A673 (cell line): ENCODE measurements around the gene ENTPD8. TPM values are rescaled to one million over a fixed set of nuclear protein-coding genes. Genes with fewer than 3 reads are reported as not detected.

Experiments used
- BruUV-seq: library from RNA; stranded (reverse); fragments of 400-500 nt; replicated peaks from 2 replicates; lab custom pipeline; 2021; lab: Mats Ljungman, UMichigan
- CTCF ChIA-PET: fragments of 300-600 bp; sonication (Branson Sonifier 250); formaldehyde crosslinking; loops from one replicate; lab custom pipeline; 2022; ENCODE audit warnings: antibody characterized with exemption; lab: Charles Lee
- POLR2A ChIA-PET: fragments of 300-600 bp; sonication (Branson Sonifier 250); formaldehyde crosslinking; loops from one replicate; lab custom pipeline; 2022; ENCODE audit warnings: antibody characterized with exemption; ENCODE audit not compliant: low non-redundant PET; lab: Charles Lee
- DNase-seq: peaks from one replicate; pipeline ENCODE4 v3.0.0-alpha.2; 2015; ENCODE audit warnings: low spot score
- H3K27ac ChIP-seq: fragments of 200-600 bp; sonication (generic); 2 replicates; pipeline ENCODE4 v1.5.1; 2016; ENCODE audit warnings: mixed run types, low read depth, mild to moderate bottlenecking, mixed read lengths, antibody characterized with exemption, low read length; ENCODE audit not compliant: poor library complexity, severe bottlenecking
- H3K27me3 ChIP-seq: fragments of 200-600 bp; sonication (generic); replicated peaks from 2 replicates; pipeline ENCODE4 v1.6.1; 2017; ENCODE audit warnings: mixed run types, low read depth, mild to moderate bottlenecking, mixed read lengths, antibody characterized with exemption, low read length; ENCODE audit not compliant: insufficient read depth, poor library complexity
- H3K36me3 ChIP-seq: fragments of 200-600 bp; sonication (generic); 2 replicates; pipeline ENCODE4 v1.6.1; 2016; ENCODE audit warnings: mixed run types, mild to moderate bottlenecking, mixed read lengths, antibody characterized with exemption, low read length; ENCODE audit not compliant: insufficient read depth, poor library complexity, severe bottlenecking
- H3K4me1 ChIP-seq: fragments of 200-600 bp; sonication (generic); 2 replicates; pipeline ENCODE4 v1.6.1; 2017; ENCODE audit warnings: mixed run types, mild to moderate bottlenecking, mixed read lengths, antibody characterized with exemption, low read length; ENCODE audit not compliant: insufficient read depth, poor library complexity, severe bottlenecking
- H3K4me3 ChIP-seq: fragments of 200-600 bp; sonication (generic); 2 replicates; pipeline ENCODE4 v1.5.1; 2016; ENCODE audit warnings: low read depth, mixed run types, mild to moderate bottlenecking, mixed read lengths, low read length; ENCODE audit not compliant: poor library complexity, severe bottlenecking
- H3K9me3 ChIP-seq: fragments of 200-600 bp; sonication (generic); 2 replicates; pipeline ENCODE4 v1.6.1; 2016; ENCODE audit warnings: mixed run types, low read depth, mild to moderate bottlenecking, mixed read lengths, antibody characterized with exemption, low read length; ENCODE audit not compliant: poor library complexity, severe bottlenecking
- EZH2 ChIP-seq: fragments of 200-600 bp; sonication (generic); IDR thresholded peaks from 2 replicates; pipeline ENCODE4 v1.6.1; 2017; ENCODE audit warnings: borderline replicate concordance, low read depth, mild to moderate bottlenecking, mixed read lengths, antibody characterized with exemption, low read length; ENCODE audit not compliant: poor library complexity, severe bottlenecking
- intact Hi-C: fragments of 100-400 bp; cut with micrococcal nuclease; formaldehyde crosslinking; loops from one replicate; pipeline ENCODE4 v1.10.0; 2022; ENCODE audit not compliant: unreplicated experiment
- total RNA-seq: library from RNA; stranded (reverse); gene quantifications from 2 replicates; pipeline ENCODE4 v1.2.3, GENCODE V29; 2021
- TF ChIP-seq, protein P1 (sequence below): fragments of 300-800, 200-600 bp; sonication (generic); conservative IDR thresholded peaks from 2 replicates; pipeline ENCODE4 v1.5.1; 2017; ENCODE audit warnings: low read depth, mild to moderate bottlenecking, antibody characterized with exemption, low read length, moderate library complexity, mixed read lengths

The ENTPD8 gene
- total RNA-seq, 1 experiment from 2014 or later = not detected

DNA sequence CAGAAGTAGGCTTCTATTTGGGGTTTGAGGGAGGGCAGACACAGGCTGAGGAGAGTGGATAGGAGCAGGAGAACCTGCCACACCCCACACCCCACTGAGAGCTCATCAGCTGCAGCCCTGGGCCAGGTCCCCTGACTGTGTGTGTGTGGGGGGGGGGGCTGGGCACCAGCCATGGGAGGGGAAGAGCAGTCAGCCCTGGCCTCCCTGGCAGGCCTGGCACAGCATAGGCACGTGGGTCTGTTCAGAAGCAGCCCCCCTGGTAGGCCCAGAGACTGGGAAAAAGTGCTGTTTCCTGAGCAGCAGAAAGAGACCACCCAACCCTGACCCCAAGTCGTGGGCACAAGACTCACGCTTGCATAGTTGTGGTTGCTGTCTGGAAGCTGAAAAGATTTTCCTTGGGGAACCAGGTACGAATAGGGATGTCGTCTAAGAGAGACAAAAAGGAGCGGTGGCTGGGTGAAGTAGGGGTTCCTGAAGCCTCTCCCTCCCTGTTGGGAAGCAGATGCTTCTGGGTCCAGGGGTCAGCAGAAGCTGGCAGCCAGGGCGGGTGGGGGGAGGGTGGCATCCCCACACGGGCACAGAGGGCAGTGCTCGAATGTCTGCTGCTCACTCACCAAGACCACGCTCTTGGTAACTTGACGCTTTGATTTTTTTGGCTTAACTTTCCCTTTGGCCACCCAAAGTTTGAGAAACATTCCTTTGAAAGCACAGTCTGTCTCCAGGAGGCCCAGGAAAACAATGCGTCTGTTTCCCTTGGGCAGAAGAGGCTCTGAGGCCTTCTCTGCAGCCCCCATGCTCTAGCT, 15.1 kb upstream of the ENTPD8 start:
- no peak overlapping the region for H3K27ac ChIP-seq
- H3K27me3 ChIP-seq = no peaks in the 10 kb centered on the region
- ChIA-PET CTCF (no interaction called here), POLR2A (no interaction called here)
- no peak overlapping the region for H3K4me3 ChIP-seq
- intact Hi-C loops = no loop called here
- TSS peak; percentile 36 for BruUV-seq
- no peak for DNase-seq
- H3K4me1 ChIP-seq = peaks cover 20% of the 10 kb centered on the region
- TF ChIP-seq, protein P1, sequence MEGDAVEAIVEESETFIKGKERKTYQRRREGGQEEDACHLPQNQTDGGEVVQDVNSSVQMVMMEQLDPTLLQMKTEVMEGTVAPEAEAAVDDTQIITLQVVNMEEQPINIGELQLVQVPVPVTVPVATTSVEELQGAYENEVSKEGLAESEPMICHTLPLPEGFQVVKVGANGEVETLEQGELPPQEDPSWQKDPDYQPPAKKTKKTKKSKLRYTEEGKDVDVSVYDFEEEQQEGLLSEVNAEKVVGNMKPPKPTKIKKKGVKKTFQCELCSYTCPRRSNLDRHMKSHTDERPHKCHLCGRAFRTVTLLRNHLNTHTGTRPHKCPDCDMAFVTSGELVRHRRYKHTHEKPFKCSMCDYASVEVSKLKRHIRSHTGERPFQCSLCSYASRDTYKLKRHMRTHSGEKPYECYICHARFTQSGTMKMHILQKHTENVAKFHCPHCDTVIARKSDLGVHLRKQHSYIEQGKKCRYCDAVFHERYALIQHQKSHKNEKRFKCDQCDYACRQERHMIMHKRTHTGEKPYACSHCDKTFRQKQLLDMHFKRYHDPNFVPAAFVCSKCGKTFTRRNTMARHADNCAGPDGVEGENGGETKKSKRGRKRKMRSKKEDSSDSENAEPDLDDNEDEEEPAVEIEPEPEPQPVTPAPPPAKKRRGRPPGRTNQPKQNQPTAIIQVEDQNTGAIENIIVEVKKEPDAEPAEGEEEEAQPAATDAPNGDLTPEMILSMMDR = no peak
- no peak for TF ChIP-seq EZH2
- H3K9me3 ChIP-seq = no peaks in the 10 kb centered on the region
- H3K36me3 ChIP-seq = peaks cover 11% of the 10 kb centered on the region

DNA sequence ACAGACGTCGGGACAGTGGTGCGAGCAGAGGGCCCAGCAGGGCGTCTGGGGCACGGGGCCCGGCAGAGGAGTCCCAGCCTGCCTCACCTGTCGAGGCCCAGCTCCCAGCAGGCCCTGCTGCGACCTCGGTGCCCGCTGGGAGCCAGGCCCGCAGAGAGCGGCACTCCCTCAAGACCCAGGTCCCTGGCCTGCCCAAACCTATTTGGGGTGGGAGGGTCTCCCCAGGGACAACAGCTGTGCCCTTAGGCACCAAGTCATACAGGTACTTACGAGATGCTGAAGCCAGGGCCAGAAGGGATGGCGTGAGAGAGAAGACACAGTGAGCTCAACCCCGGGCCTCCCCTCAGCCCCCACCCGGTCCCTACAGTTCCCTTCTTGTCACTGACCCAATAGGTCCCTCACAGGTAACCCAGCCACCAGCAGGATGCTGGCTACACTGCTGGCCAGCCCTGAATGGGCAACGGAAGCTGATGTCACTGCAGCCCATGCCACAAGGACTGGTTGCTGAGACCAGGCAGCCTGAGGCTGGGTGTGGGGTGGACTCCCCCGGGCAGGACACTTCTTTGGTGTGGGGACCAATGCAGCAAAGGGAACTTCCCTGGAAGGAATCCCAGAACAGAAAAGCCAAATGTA, 14.3 kb upstream of the ENTPD8 start:
- TF ChIP-seq EZH2 = no peak
- TF ChIP-seq, protein P1 = no peak
- Histone ChIP-seq H3K9me3 (no peaks in the 10 kb centered on the region), H3K4me3 (no peak overlapping the region), H3K4me1 (peaks cover 20% of the 10 kb centered on the region), H3K27ac (no peak overlapping the region), H3K27me3 (no peaks in the 10 kb centered on the region), H3K36me3 (peaks cover 11% of the 10 kb centered on the region)
- intact Hi-C loops = no loop called here
- CTCF ChIA-PET = no interaction called here
- no peak for DNase-seq
- POLR2A ChIA-PET = no interaction called here
- BruUV-seq = no TSS peak

DNA sequence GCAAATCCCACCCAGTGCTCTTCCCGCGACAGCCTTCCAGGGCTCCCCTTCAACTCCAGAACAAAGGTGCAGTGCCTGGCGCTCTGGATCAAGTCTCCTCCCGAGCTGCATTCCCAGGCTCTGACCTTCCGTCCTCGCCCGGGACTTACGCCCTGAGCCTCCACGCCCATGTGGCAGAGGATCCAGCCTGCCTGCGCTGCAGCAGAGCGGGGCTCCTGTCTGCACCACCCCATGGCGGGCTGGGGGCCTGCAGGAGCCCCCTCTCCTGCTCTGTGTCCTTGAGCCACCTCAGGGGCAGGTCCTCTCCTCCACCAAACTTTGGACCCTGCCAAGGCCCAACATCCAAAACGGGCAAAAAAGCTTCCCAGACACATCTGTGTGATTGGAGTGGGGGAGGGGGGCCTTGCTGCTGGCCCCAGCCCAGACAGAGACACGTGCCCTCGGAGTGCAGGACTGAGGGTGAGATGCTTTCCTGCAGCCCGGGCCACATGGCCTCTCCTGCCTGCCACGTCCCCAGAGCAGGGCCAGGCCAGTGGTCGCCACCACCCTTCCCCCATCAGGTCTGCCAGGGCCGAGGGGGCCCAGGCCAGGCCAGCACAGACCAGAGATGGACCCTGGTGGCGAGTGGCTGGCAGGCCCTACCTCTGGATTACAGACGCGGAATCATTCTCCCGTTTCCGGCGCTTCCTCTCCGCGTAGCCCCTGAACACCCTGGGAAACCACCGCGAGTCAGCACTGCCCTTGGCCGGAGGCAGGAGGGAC, 13.6 kb upstream of the ENTPD8 start:
- H3K27me3 ChIP-seq = no peaks in the 10 kb centered on the region
- H3K4me3 ChIP-seq = no peak overlapping the region
- BruUV-seq = no TSS peak
- H3K4me1 ChIP-seq = peaks cover 18% of the 10 kb centered on the region
- no peak overlapping the region for H3K27ac ChIP-seq
- H3K36me3 ChIP-seq = peaks cover 11% of the 10 kb centered on the region
- CTCF ChIA-PET = no interaction called here
- H3K9me3 ChIP-seq = no peaks in the 10 kb centered on the region
- DNase-seq = no peak
- POLR2A ChIA-PET = no interaction called here
- TF ChIP-seq, protein P1 = no peak
- TF ChIP-seq EZH2 = no peak
- intact Hi-C loops = no loop called here
